ENCODE measurements around the gene KIAA1586. TPM values are rescaled to one million over a fixed set of nuclear protein-coding genes. Genes with fewer than 3 reads are reported as not detected.

Gene KIAA1586
- total and polyA plus RNA-seq, 2 of the 13 experiments (the other 11 are each of a cell fraction or from before 2014, with no cell fraction given), result 5.5 to 16.9 TPM

DNA sequence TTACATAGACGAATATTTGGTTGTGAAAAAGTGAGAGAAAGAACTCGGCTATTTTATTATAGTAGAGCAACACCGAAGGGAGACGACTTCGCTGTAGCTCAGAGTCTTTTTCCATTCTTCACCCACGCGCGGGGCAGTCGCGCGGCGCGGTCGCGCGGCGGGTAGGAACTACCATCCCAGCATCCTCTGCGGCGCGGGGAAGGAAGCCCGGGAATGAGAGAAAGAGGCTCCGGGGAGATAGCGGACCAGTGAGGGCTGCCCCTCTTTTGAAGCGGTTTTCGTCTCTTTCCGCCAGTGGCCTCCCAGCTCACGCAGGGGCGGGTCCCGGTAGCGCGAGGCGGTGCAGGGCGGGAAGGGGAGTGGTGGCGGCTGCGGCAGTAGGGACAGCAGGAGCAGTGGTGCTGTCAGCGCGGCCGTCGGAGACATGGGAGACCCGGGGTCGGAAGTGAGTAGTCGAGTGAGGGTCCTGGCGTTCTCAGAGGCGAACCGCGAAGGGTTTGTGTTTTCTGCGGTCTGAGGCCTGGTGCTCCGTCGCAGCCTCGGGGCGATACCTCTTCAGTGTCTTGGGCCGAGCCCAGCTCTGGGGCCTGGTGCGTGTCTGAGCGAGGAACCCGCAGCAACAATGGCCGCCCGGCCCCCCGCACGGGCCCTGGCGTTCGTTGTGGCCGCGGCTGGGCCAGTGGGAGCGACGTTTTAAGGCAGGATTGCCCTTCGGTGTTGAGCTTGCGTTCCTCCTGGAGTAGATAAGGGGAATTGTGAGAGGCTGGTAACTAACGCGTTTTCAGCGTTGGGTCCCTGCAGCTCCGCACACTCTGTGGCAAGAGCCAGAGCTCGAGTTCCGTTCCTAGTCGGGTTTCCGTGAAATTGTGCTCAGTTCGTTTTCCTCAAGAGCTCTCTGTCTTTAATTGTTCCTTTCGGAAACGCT, at the start of gene KIAA1586 (continued):
- TF ChIP-seq TMF1 (CRISPR knock-in tag; IDR thresholded peaks at IDR 0.05; ENCODE audit: low read depth), result 0 out of 2 replicates have a peak, but pooled peaks have one; percentile 34
- TF ChIP-seq, protein P1, sequence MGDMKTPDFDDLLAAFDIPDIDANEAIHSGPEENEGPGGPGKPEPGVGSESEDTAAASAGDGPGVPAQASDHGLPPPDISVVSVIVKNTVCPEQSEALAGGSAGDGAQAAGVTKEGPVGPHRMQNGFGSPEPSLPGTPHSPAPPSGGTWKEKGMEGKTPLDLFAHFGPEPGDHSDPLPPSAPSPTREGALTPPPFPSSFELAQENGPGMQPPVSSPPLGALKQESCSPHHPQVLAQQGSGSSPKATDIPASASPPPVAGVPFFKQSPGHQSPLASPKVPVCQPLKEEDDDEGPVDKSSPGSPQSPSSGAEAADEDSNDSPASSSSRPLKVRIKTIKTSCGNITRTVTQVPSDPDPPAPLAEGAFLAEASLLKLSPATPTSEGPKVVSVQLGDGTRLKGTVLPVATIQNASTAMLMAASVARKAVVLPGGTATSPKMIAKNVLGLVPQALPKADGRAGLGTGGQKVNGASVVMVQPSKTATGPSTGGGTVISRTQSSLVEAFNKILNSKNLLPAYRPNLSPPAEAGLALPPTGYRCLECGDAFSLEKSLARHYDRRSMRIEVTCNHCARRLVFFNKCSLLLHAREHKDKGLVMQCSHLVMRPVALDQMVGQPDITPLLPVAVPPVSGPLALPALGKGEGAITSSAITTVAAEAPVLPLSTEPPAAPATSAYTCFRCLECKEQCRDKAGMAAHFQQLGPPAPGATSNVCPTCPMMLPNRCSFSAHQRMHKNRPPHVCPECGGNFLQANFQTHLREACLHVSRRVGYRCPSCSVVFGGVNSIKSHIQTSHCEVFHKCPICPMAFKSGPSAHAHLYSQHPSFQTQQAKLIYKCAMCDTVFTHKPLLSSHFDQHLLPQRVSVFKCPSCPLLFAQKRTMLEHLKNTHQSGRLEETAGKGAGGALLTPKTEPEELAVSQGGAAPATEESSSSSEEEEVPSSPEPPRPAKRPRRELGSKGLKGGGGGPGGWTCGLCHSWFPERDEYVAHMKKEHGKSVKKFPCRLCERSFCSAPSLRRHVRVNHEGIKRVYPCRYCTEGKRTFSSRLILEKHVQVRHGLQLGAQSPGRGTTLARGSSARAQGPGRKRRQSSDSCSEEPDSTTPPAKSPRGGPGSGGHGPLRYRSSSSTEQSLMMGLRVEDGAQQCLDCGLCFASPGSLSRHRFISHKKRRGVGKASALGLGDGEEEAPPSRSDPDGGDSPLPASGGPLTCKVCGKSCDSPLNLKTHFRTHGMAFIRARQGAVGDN (CRISPR knock-in tag; IDR thresholded peaks at IDR 0.05), result peak; percentile 95
- peak; percentile 48; the same call in 1 of the 2 replicates for TF ChIP-seq NCOA2 (CRISPR knock-in tag; IDR thresholded peaks at IDR 0.05)
- TF ChIP-seq, protein P2, sequence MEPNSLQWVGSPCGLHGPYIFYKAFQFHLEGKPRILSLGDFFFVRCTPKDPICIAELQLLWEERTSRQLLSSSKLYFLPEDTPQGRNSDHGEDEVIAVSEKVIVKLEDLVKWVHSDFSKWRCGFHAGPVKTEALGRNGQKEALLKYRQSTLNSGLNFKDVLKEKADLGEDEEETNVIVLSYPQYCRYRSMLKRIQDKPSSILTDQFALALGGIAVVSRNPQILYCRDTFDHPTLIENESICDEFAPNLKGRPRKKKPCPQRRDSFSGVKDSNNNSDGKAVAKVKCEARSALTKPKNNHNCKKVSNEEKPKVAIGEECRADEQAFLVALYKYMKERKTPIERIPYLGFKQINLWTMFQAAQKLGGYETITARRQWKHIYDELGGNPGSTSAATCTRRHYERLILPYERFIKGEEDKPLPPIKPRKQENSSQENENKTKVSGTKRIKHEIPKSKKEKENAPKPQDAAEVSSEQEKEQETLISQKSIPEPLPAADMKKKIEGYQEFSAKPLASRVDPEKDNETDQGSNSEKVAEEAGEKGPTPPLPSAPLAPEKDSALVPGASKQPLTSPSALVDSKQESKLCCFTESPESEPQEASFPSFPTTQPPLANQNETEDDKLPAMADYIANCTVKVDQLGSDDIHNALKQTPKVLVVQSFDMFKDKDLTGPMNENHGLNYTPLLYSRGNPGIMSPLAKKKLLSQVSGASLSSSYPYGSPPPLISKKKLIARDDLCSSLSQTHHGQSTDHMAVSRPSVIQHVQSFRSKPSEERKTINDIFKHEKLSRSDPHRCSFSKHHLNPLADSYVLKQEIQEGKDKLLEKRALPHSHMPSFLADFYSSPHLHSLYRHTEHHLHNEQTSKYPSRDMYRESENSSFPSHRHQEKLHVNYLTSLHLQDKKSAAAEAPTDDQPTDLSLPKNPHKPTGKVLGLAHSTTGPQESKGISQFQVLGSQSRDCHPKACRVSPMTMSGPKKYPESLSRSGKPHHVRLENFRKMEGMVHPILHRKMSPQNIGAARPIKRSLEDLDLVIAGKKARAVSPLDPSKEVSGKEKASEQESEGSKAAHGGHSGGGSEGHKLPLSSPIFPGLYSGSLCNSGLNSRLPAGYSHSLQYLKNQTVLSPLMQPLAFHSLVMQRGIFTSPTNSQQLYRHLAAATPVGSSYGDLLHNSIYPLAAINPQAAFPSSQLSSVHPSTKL (CRISPR knock-in tag; IDR thresholded peaks at IDR 0.05), result peak; percentile 76
- peak; percentile 91 for TF ChIP-seq ZNF143 (CRISPR knock-in tag; IDR thresholded peaks at IDR 0.05)
- TF ChIP-seq MXI1 (IDR thresholded peaks at IDR 0.05; ENCODE audit: borderline replicate concordance, low read depth, low read length), result peak; percentile 77; the same call in 1 of the 3 replicates
- TF ChIP-seq NFYB (CRISPR knock-in tag; IDR thresholded peaks at IDR 0.05), result peak; percentile 88
- TF ChIP-seq ZNF558 (CRISPR knock-in tag; IDR thresholded peaks at IDR 0.05; ENCODE audit: borderline replicate concordance), result peak; percentile 80; the same call in 1 of the 2 replicates
- TF ChIP-seq JUNB (CRISPR knock-in tag; IDR thresholded peaks at IDR 0.05; ENCODE audit: borderline replicate concordance), result peak; percentile 75
- peak; percentile 92 for TF ChIP-seq SALL1 (CRISPR knock-in tag; IDR thresholded peaks at IDR 0.05)
- peak; percentile 71 for TF ChIP-seq ARNTL (CRISPR knock-in tag; IDR thresholded peaks at IDR 0.05)
- TF ChIP-seq TOE1 (CRISPR knock-in tag; IDR thresholded peaks at IDR 0.05), result peak; percentile 59; the same call in 1 of the 2 replicates
- peak; percentile 89; the same call in 1 of the 2 replicates for TF ChIP-seq ZNF749 (CRISPR knock-in tag; IDR thresholded peaks at IDR 0.05; ENCODE audit: borderline replicate concordance)
- TF ChIP-seq, protein P3, sequence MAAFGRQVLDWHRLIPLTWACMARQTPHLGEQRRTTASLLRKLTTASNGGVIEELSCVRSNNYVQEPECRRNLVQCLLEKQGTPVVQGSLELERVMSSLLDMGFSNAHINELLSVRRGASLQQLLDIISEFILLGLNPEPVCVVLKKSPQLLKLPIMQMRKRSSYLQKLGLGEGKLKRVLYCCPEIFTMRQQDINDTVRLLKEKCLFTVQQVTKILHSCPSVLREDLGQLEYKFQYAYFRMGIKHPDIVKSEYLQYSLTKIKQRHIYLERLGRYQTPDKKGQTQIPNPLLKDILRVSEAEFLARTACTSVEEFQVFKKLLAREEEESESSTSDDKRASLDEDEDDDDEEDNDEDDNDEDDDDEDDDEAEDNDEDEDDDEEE (CRISPR knock-in tag; IDR thresholded peaks at IDR 0.05), result peak; percentile 86; the same call in 1 of the 2 replicates
- peak; percentile 79; the same call in 1 of the 2 replicates for TF ChIP-seq ZNF446 (CRISPR knock-in tag; IDR thresholded peaks at IDR 0.05)
- TF ChIP-seq ZMYM3 (CRISPR knock-in tag; IDR thresholded peaks at IDR 0.05), result peak; percentile 36; the same call in 1 of the 2 replicates
- peak; percentile 49; the same call in 1 of the 2 replicates for TF ChIP-seq HNRNPL (IDR thresholded peaks at IDR 0.05; ENCODE audit: low read depth, low read length)
